IPS DF 6.9 (cell line): Measurements from ENCODE around the gene TBX4.

Experiments used
- DNase-seq: peaks from one replicate; pipeline ENCODE4 v3.0.0-alpha.2; 2013; ENCODE audit warnings: low read depth, low spot score
- H3K27ac ChIP-seq: one replicate; pipeline ENCODE4 v1.5.1; 2013; ENCODE audit warnings: low read length, control low read depth
- H3K27me3 ChIP-seq: 2 replicates; pipeline ENCODE4 v1.6.1; 2013; ENCODE audit warnings: mild to moderate bottlenecking, low read length; ENCODE audit not compliant: control insufficient read depth, insufficient read depth
- H3K36me3 ChIP-seq: 2 replicates; pipeline ENCODE4 v1.6.1; 2013; ENCODE audit warnings: low read length; ENCODE audit not compliant: control insufficient read depth, insufficient read depth
- H3K4me1 ChIP-seq: 2 replicates; pipeline ENCODE4 v1.6.1; 2013; ENCODE audit warnings: low read length; ENCODE audit not compliant: control insufficient read depth, insufficient read depth
- H3K4me3 ChIP-seq: 2 replicates; pipeline ENCODE4 v1.5.1; 2013; ENCODE audit warnings: mild to moderate bottlenecking, low read length
- H3K9me3 ChIP-seq: 2 replicates; pipeline ENCODE4 v1.6.1; 2013; ENCODE audit warnings: low read length, inconsistent platforms; ENCODE audit not compliant: control insufficient read depth, insufficient read depth
- WGBS: extraction: QIAGEN DNeasy Blood & Tissue Kit; methylation state at CpG from one replicate; pipeline ENCODE4 v1.1.7; 2013; ENCODE audit warnings: mixed read lengths, missing lambda C conversion rate; ENCODE audit not compliant: insufficient read length, insufficient coverage; 5-methylcytosine and 5-hydroxymethylcytosine counted together

The TBX4 gene

DNA sequence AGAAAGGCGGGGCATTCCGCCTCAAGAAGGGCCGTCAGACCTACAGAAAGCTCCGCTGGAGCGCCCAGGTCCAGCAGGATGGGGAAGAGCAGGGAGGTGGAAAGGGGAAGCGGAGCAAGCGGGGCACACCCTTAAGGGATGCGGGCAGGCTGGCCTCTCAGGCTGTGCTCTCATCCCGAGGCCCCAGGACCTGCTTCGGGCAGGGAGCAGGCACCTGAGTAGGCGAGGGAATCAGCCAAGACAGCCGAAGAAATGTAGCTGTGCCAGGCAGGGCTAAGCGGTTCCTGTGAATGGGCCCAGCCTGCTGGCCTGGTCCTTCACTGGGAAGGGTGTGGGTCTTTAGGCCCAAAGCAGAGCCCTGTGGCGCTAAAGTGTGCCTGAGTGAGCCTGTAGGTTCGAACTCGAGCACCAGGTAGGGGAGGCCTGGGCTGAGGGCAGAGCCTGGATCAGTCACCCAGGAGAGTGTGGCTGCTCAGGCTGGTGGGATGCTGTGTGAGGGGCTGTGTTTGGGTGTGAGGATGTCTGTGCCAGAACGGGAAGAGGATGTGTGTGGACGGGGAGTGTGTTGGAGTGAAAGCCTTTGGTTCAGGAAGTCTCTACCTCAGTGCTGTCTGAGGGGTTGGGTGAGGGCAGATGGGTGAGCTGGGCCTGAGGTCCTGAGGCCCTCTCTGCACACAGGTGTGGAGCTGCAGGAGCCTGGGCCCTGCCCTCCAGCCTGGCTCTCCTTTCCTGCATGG is 3.3 kb downstream of the TBX4 start:
- Histone ChIP-seq H3K9me3 (no peaks in the 10 kb centered on the region), H3K27me3 (peaks cover 94% of the 10 kb centered on the region), H3K27ac (no peak overlapping the region), H3K36me3 (no peaks in the 10 kb centered on the region), H3K4me1 (0 out of 2 replicates have a peak, but pooled peaks cover 1% of the 10 kb centered on the region), H3K4me3 (no peak overlapping the region)
- no CpG with 5 or more reads among the region's 18 CpGs for WGBS
- DNase-seq: no peak

DNA sequence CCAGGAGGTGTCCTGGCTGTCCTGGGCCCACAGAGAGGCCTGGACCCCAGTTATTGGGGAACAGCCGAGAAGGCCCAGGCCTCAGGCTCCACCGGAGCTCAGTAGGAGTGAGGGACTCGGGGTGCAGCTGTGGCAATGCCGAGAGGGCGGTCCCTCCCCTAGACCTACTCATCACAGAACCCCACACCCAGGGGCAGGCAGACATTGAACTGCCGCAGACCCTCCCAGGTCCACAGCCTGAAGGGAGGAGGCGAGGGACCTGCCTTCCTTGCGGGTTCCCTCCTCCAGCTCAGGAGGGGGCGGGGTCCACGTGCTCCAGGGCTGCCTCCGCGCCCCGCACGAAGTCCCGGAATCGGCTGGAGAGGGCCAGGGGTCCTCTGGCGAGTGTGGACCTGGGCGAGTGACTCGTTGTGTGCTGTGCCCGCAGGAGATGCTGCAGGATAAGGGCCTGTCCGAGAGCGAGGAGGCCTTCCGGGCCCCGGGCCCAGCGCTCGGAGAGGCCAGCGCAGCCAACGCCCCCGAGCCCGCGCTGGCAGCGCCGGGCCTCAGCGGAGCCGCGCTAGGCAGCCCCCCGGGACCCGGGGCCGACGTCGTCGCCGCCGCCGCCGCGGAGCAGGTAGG is 3.9 kb downstream of the TBX4 start:
- WGBS: no CpG with 5 or more reads among the region's 47 CpGs
- no peak overlapping the region for H3K4me3 ChIP-seq
- H3K27ac ChIP-seq: no peak overlapping the region
- H3K9me3 ChIP-seq: no peaks in the 10 kb centered on the region
- H3K4me1 ChIP-seq: 0 out of 2 replicates have a peak, but pooled peaks cover 1% of the 10 kb centered on the region
- DNase-seq: no peak
- H3K36me3 ChIP-seq: no peaks in the 10 kb centered on the region
- H3K27me3 ChIP-seq: peaks cover 94% of the 10 kb centered on the region

DNA sequence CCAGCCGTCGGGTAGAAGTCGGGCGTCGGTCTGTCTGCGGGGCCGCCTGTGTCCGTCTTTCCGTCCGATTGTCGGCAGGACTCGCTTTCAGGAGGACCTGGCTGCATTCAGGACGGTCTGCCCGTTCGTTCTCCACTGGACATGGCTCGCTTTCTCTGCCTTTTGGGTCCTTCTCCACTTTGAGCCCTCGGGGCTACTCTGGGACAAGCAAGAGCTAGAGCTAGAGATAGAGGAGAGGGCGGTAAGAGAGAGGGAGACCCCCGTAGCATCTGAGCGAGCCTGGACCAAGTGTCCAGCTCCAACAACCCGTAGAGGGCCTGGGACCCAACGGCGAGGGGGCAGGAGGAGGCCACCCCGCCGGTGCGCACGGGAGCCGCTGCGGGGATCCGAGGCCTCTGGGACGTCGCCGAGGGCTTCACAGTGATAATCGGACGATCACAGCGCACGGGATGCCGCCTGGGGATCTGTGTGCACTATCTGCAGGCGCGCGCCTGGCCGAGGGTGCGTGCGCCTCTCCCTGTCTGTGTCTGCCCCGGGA is 4.5 kb downstream of the TBX4 start:
- no CpG with 5 or more reads among the region's 45 CpGs for WGBS
- H3K27ac ChIP-seq: no peak overlapping the region
- 0 out of 2 replicates have a peak, but pooled peaks cover 1% of the 10 kb centered on the region for H3K4me1 ChIP-seq
- no peaks in the 10 kb centered on the region for H3K36me3 ChIP-seq
- H3K27me3 ChIP-seq: peaks cover 94% of the 10 kb centered on the region
- no peaks in the 10 kb centered on the region for H3K9me3 ChIP-seq
- DNase-seq: no peak
- no peak overlapping the region for H3K4me3 ChIP-seq

DNA sequence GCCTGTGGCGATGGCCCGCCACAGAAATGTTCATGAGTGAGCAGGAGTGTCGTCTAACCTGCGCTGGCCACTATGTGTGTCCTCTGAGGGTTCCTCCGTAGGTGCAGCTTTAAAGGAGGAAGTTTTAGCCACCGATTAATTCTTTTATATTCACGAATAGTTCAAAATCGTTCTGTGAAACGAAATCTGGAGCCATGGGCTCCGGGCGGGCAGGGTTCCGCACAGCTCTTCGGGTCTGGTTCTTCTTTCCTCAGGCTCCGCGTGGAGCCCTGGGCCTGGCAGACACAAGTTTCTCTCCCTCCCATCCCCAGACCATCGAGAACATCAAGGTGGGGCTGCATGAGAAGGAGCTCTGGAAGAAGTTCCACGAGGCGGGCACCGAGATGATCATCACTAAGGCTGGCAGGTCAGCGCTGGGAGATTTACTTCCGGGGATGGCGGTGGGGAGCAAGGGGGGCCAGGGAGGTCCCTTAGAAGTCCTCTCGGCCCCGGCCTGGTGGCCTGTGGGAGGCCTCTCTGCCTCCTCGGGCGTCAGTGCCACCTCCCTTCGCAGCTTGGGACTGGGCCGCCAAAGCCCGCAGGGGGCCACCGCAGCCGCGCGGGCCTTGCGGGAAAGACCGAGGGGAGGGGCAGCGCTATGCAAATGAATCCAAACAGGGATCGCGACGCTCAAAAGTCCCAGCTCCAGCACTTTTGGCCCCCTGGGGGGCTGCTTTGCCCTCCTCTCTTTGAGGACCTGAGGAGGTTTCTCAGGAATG is 5.2 kb downstream of the TBX4 start:
- peaks cover 94% of the 10 kb centered on the region for H3K27me3 ChIP-seq
- H3K9me3 ChIP-seq: no peaks in the 10 kb centered on the region
- H3K27ac ChIP-seq: no peak overlapping the region
- DNase-seq: no peak
- H3K4me3 ChIP-seq: no peak overlapping the region
- H3K4me1 ChIP-seq: 0 out of 2 replicates have a peak, but pooled peaks cover 1% of the 10 kb centered on the region
- WGBS: no CpG with 5 or more reads among the region's 39 CpGs
- no peaks in the 10 kb centered on the region for H3K36me3 ChIP-seq

DNA sequence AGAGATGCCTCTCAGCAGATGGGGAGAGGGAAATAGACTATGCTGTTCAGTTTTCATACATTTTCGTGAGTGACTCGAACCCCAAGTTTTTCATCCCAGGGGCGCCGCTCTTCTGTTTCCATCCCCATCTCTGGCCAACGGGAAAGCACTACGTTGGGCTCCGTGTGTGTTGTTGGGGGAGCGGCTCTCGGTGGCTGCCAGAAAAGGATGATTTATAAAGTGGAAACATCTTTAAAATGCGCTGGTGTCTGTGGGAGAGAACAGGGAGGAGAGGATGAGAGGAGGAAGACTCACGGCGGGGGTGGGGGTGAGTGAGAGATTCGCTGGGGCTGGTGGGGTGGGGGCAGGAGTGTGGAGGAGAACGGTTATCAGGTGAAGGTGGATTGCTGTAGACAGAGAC is 5.8 kb downstream of the TBX4 start:
- no CpG with 5 or more reads among the region's 14 CpGs for WGBS
- peaks cover 95% of the 10 kb centered on the region for H3K27me3 ChIP-seq
- H3K4me3 ChIP-seq: no peak overlapping the region
- no peaks in the 10 kb centered on the region for H3K36me3 ChIP-seq
- H3K4me1 ChIP-seq: peaks cover 1% of the 10 kb centered on the region
- no peaks in the 10 kb centered on the region for H3K9me3 ChIP-seq
- no peak overlapping the region for H3K27ac ChIP-seq
- DNase-seq: no peak

DNA sequence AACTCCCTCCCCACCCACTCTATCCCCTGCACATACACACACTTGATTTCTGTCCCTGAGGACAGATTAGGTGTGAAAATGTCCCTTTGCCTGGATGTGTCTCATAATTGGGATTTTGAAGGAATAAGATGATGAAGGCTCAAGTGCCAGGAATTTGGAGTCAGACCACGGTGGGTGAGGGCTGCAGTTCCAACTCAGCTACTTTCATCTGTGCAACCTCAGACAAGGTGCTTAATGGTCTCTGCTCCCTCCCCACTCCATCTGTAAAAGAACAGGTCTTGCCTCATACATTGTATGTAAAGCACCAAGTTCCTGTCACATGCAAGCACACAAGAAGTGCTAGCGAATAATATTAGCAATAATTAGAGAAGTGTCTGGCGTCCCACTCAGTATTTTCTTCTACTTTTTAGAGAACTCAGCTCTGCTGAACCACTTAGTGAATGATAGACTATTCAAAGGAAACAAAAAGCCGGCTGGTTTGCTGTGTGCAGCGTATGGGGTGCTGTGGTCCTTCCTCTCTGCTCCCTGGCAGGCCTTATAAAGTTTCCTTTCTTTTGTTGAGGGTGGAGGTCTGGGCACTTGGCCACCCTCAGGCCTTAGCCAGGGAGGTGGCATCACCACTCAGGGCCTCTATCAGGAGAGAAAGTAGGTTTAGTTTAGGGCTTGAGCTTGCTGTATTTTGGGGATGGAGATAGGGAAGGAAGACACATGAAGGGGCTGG is 6.4 kb downstream of the TBX4 start:
- no peaks in the 10 kb centered on the region for H3K36me3 ChIP-seq
- H3K4me3 ChIP-seq: no peak overlapping the region
- DNase-seq: no peak
- no peaks in the 10 kb centered on the region for H3K9me3 ChIP-seq
- peaks cover 99% of the 10 kb centered on the region for H3K27me3 ChIP-seq
- H3K27ac ChIP-seq: no peak overlapping the region
- no CpG with 5 or more reads among the region's 5 CpGs for WGBS
- H3K4me1 ChIP-seq: peaks cover 5% of the 10 kb centered on the region

DNA sequence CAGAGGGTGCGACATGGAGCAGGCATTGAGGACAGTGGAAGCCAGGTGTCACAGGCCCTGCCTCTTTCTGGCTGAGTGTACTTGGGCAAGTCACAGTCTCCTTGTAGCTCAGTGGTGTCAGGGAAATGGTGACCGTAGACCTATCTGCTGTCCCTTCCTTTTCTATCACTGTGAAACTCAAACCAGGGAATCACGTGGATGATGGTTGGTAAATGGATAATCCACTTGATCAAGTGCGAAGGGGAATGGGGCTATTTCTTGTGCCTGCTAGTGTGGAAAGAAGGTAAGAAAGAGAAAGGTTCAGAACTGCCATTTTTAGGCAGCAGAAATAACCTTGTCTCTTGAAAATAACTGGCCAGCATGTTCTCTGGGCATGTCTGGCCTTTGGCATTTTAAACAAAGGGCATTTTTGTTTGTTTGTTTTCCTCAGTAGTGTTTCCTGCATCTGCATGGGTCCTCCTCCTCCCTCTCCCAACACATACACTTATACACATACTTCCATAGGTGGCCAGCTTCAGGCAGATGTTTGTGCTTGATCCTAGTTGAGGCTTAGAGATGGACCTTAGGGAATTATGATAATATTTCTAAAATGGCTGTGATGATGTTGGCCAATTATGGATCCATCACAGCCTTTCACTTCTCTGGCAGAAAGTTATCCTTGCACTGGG is 7.1 kb downstream of the TBX4 start:
- H3K4me3 ChIP-seq: no peak overlapping the region
- peaks cover 8% of the 10 kb centered on the region for H3K4me1 ChIP-seq
- H3K9me3 ChIP-seq: no peaks in the 10 kb centered on the region
- H3K27ac ChIP-seq: no peak overlapping the region
- WGBS: no CpG with 5 or more reads among the region's 4 CpGs
- H3K36me3 ChIP-seq: no peaks in the 10 kb centered on the region
- no peak for DNase-seq
- peaks cover 95% of the 10 kb centered on the region for H3K27me3 ChIP-seq

DNA sequence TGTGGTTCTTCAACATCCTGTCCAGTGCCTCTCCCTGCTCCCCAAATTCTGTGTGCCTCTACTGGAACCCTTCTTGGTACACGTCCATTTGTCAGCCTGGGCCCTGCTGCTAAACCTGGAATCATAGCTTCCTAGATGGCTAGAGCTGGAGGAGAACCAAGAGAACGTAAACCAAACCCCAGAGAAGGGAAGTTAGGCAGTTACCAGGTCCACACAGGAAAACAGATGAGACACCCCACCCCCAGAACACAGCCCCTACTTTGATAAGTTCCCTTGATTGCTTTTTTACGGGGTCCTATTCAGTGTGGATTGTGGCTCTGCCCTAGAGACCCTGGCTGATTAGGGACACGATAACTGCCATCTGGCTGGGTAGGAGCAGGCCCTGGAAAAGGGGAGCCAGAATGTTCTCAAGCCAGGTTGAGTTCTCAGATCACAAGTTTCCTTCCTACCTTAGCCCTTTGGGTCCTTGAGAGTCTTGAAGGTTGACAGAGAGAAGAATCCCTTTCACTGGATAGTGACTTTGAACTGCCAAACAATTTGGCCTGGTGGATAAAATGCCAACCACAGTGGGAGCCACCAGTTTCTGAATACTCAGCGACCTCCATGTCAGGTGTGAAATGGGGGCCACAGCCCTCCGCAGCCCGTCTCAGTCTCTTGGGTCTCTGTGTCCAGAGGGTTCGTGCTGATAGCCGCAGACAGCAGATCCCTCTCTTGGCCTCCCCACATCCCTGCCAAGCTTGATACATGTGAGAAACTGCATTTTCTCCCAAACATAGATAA is 7.9 kb downstream of the TBX4 start:
- WGBS: no CpG with 5 or more reads among the region's 9 CpGs
- no peaks in the 10 kb centered on the region for H3K9me3 ChIP-seq
- DNase-seq: no peak
- H3K4me3 ChIP-seq: no peak overlapping the region
- H3K36me3 ChIP-seq: no peaks in the 10 kb centered on the region
- no peak overlapping the region for H3K27ac ChIP-seq
- peaks cover 8% of the 10 kb centered on the region for H3K4me1 ChIP-seq
- peaks cover 95% of the 10 kb centered on the region for H3K27me3 ChIP-seq

DNA sequence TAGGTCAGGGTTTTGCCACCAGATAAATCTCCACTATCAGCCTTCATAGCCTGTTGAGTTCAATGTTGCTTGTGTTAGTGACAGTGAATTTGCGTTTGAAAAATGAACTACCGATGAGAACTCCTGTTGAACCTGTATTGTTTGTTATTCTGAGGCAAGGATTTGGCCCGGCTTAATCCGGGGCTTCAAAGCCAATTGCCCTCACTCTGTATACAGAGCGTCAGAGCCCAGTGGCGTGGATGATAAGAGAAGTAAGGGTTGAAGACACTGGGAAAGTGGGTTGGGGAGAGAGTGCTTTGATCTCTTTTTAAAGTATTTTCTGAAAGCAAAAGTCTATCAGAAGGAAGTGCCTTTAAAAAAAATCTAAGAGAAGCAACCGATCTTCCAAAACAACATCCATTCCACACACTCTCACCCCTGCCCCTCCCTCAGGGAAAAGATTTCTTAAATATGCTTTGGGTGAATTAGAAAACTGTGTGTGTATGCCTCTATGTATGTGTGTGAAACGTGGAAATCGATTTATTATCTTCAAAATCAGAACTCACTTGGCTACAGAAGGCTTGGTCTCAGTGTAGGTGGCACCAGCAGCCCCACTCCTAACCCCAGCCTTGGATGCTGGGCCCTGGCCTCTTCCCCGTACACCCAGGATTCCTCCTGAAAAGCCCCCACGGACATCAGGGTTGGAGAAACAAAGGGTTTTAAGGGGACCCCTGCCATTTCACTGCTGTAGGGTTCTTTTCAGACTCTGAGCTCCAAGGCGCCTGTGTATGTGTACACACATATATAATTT is 8.8 kb downstream of the TBX4 start:
- H3K9me3 ChIP-seq: no peaks in the 10 kb centered on the region
- H3K36me3 ChIP-seq: no peaks in the 10 kb centered on the region
- peaks cover 94% of the 10 kb centered on the region for H3K27me3 ChIP-seq
- H3K4me1 ChIP-seq: peaks cover 8% of the 10 kb centered on the region
- WGBS: no CpG with 5 or more reads among the region's 12 CpGs
- no peak overlapping the region for H3K4me3 ChIP-seq
- no peak for DNase-seq
- H3K27ac ChIP-seq: no peak overlapping the region
